Body of pancreas (tissue), 4 donors: ENCODE data around the gene CHCHD6.

Experiments used
- CTCF ChIP-seq, 7 experiments: fragments of 450-650 bp in 4 of 7; fragments of 200-600 bp in 3 of 7; sonication (generic) in 3 of 7; IDR thresholded peaks; one replicate each; pipeline ENCODE4 v1.5.1; 2016 to 2019; ENCODE audit warnings: antibody characterized with exemption in 7 of 7
- POLR2A ChIP-seq, 3 donors: fragments of 450-650 bp; IDR thresholded peaks; one replicate each; pipeline ENCODE4 v1.6.1; 2016; ENCODE audit warnings: antibody characterized with exemption in 3 of 3, mild to moderate bottlenecking in 2 of 3

GRCh38 chr3:126723237-126723636 lies 19.2 kb downstream of the CHCHD6 start:
- no peak for TF ChIP-seq POLR2A (IDR thresholded peaks at IDR 0.05)
- TF ChIP-seq CTCF (IDR thresholded peaks at IDR 0.05): no peak
